SJCRH30 (cell line): ENCODE results near the gene VPS39. TPM values are rescaled to one million over a fixed set of nuclear protein-coding genes. Genes with fewer than 3 reads are reported as not detected.

ENCODE experiments used
- DNase-seq, 2 experiments: peaks; one replicate each; pipeline ENCODE4 v3.0.0-alpha.2; 2015 to 2020
- H3K27ac ChIP-seq: fragments of 250-450 bp; sonication (Bioruptor Pico); 2 replicates; pipeline ENCODE4 v1.5.1; 2020; ENCODE audit warnings: mild to moderate bottlenecking, moderate library complexity
- H3K27me3 ChIP-seq: fragments of 250-450 bp; sonication (Bioruptor Pico); 2 replicates; pipeline ENCODE4 v1.5.1; 2020; ENCODE audit warnings: mild to moderate bottlenecking, moderate library complexity
- H3K36me3 ChIP-seq: fragments of 250-450 bp; sonication (Bioruptor Pico); 2 replicates; pipeline ENCODE4 v1.5.1; 2020; ENCODE audit warnings: mild to moderate bottlenecking, moderate library complexity
- H3K4me1 ChIP-seq: fragments of 250-450 bp; sonication (Bioruptor Pico); 2 replicates; pipeline ENCODE4 v1.5.1; 2020; ENCODE audit warnings: mild to moderate bottlenecking, moderate library complexity
- H3K4me3 ChIP-seq: fragments of 250-450 bp; sonication (Bioruptor Pico); 2 replicates; pipeline ENCODE4 v1.5.1; 2020; ENCODE audit warnings: mild to moderate bottlenecking, moderate library complexity
- H3K9me3 ChIP-seq: fragments of 250-450 bp; sonication (Bioruptor Pico); replicated peaks from 2 replicates; pipeline ENCODE4 v1.5.1; 2020; ENCODE audit warnings: mild to moderate bottlenecking, moderate library complexity
- total RNA-seq: library from RNA; depleted of rRNA; stranded (reverse); fragments of >200 nt; shearing (Covaris generic); gene quantifications from 2 replicates; pipeline ENCODE4 v1.2.3, GENCODE V29; 2014

VPS39 gene
- total RNA-seq, 1 experiment from 2014 or later = 29.3 TPM

GRCh38 chr15:42184736-42185135 lies 23.4 kb downstream of the VPS39 start:
- H3K27ac ChIP-seq = peak overlapping the region; percentile 64
- H3K36me3 ChIP-seq = peaks cover 39% of the 10 kb centered on the region
- peaks cover 16% of the 10 kb centered on the region for H3K4me1 ChIP-seq
- H3K4me3 ChIP-seq = no peak overlapping the region
- no peaks in the 10 kb centered on the region for H3K9me3 ChIP-seq
- H3K27me3 ChIP-seq = no peaks in the 10 kb centered on the region
- DNase-seq = peak; percentile 70 to 79

GRCh38 chr15:42184296-42184695 lies 23.8 kb downstream of the VPS39 start:
- peak; percentile 80 to 82 for DNase-seq
- peaks cover 41% of the 10 kb centered on the region for H3K36me3 ChIP-seq

GRCh38 chr15:42182961-42183360 lies 25.1 kb downstream of the VPS39 start:
- peaks cover 36% of the 10 kb centered on the region for H3K36me3 ChIP-seq
- H3K4me3 ChIP-seq = no peak overlapping the region
- H3K27ac ChIP-seq = no peak overlapping the region
- H3K27me3 ChIP-seq = no peaks in the 10 kb centered on the region
- peaks cover 16% of the 10 kb centered on the region for H3K4me1 ChIP-seq
- no peaks in the 10 kb centered on the region for H3K9me3 ChIP-seq
- no peak for DNase-seq

More at GRCh38 chr15:42184296-42184695, 23.8 kb downstream of the VPS39 start:
- H3K4me3 ChIP-seq = no peak overlapping the region
- H3K4me1 ChIP-seq = peaks cover 16% of the 10 kb centered on the region
- no peaks in the 10 kb centered on the region for H3K9me3 ChIP-seq
- H3K27me3 ChIP-seq = no peaks in the 10 kb centered on the region
- peak overlapping the region; percentile 64 for H3K27ac ChIP-seq

- H3K9me3 ChIP-seq = no peaks in the 10 kb centered on the region
- peaks cover 16% of the 10 kb centered on the region for H3K4me1 ChIP-seq
- H3K4me3 ChIP-seq = no peak overlapping the region
- H3K27me3 ChIP-seq = no peaks in the 10 kb centered on the region
- no peak for DNase-seq
- H3K27ac ChIP-seq = no peak overlapping the region
- peaks cover 40% of the 10 kb centered on the region for H3K36me3 ChIP-seq
These were observed 25.7 kb downstream of the VPS39 start for GRCh38 chr15:42182328-42182886.

GRCh38 chr15:42178056-42178455 lies 30.0 kb downstream of the VPS39 start:
- H3K4me1 ChIP-seq = no peaks in the 10 kb centered on the region; the same call in 1 of the 2 replicates
- H3K27ac ChIP-seq = no peak overlapping the region
- no peaks in the 10 kb centered on the region for H3K27me3 ChIP-seq
- no peak for DNase-seq
- no peaks in the 10 kb centered on the region for H3K9me3 ChIP-seq
- H3K36me3 ChIP-seq = peaks cover 41% of the 10 kb centered on the region
- H3K4me3 ChIP-seq = no peak overlapping the region

DNA sequence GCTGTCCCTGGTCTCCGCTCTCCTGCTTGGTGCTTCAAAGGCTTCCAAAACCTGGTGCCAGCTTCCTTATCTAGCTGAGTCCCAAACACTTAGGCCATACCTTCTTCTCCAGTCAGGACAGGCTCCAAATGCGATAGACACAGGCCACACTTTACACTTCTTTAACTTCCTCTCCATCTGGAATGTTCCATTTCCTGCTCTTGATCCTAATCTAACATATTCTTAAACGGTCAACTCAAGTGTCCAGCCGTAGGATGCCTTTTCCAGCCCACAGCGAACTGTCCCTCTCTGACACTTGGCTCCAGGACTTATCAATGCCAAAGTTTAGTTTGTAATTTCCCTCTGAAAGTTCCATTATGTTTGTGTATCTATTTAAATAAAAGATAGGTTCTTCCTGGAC lies 32.4 kb downstream of the VPS39 start:
- no peaks in the 10 kb centered on the region for H3K9me3 ChIP-seq
- no peak overlapping the region for H3K4me3 ChIP-seq
- peaks cover 36% of the 10 kb centered on the region for H3K36me3 ChIP-seq
- no peak overlapping the region for H3K27ac ChIP-seq
- no peaks in the 10 kb centered on the region for H3K4me1 ChIP-seq
- no peaks in the 10 kb centered on the region for H3K27me3 ChIP-seq
- DNase-seq = no peak

GRCh38 chr15:42172475-42172874 lies 35.6 kb downstream of the VPS39 start:
- Histone ChIP-seq H3K4me3 (no peak overlapping the region), H3K36me3 (peaks cover 35% of the 10 kb centered on the region), H3K4me1 (no peaks in the 10 kb centered on the region), H3K9me3 (no peaks in the 10 kb centered on the region), H3K27me3 (no peaks in the 10 kb centered on the region), H3K27ac (no peak overlapping the region)
- DNase-seq = no peak

DNA sequence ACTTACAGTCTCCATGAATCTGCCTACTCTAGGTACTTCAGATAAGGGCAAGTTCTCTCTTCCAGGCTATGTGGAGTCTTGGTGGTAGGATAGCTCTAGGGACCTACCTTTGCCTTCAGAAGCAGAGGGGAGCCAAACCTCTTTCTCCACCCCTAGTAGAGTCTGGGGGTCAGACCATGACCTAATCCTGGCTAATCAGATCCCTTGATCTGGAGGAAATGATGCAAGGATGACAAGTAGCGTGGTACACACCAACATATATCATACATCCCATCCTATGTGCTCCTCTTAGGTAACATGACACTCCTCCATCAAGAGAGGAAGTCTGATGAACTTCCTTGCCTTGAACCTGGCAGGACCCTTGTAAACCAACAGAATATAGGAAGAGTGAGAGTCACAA lies 36.3 kb downstream of the VPS39 start:
- Histone ChIP-seq H3K36me3 (peaks cover 36% of the 10 kb centered on the region), H3K27ac (no peak overlapping the region), H3K4me3 (no peak overlapping the region), H3K4me1 (no peaks in the 10 kb centered on the region), H3K27me3 (no peaks in the 10 kb centered on the region), H3K9me3 (no peaks in the 10 kb centered on the region)
- DNase-seq = no peak

GRCh38 chr15:42171122-42171521 lies 37.0 kb downstream of the VPS39 start:
- Histone ChIP-seq H3K27me3 (no peaks in the 10 kb centered on the region), H3K36me3 (peaks cover 42% of the 10 kb centered on the region)

GRCh38 chr15:42166225-42166940 lies 41.7 kb downstream of the VPS39 start:
- Histone ChIP-seq H3K4me3 (no peak overlapping the region), H3K36me3 (peaks cover 51% of the 10 kb centered on the region), H3K4me1 (no peaks in the 10 kb centered on the region), H3K27ac (no peak overlapping the region), H3K27me3 (no peaks in the 10 kb centered on the region), H3K9me3 (no peaks in the 10 kb centered on the region)
- no peak for DNase-seq

More at GRCh38 chr15:42171122-42171521, 37.0 kb downstream of the VPS39 start:
- no peak overlapping the region for H3K4me3 ChIP-seq
- no peaks in the 10 kb centered on the region for H3K9me3 ChIP-seq
- no peaks in the 10 kb centered on the region for H3K4me1 ChIP-seq
- H3K27ac ChIP-seq = no peak overlapping the region
- no peak for DNase-seq

GRCh38 chr15:42165106-42165505 lies 43.0 kb downstream of the VPS39 start:
- DNase-seq = no peak
- Histone ChIP-seq H3K27me3 (no peaks in the 10 kb centered on the region), H3K27ac (no peak overlapping the region), H3K9me3 (no peaks in the 10 kb centered on the region), H3K36me3 (peaks cover 53% of the 10 kb centered on the region), H3K4me1 (no peaks in the 10 kb centered on the region), H3K4me3 (no peak overlapping the region)

GRCh38 chr15:42163947-42164550 lies 44.1 kb downstream of the VPS39 start:
- Histone ChIP-seq H3K27me3 (no peaks in the 10 kb centered on the region), H3K36me3 (peaks cover 43% of the 10 kb centered on the region), H3K9me3 (no peaks in the 10 kb centered on the region), H3K4me1 (no peaks in the 10 kb centered on the region), H3K4me3 (no peak overlapping the region), H3K27ac (no peak overlapping the region)
- DNase-seq = no peak

- no peaks in the 10 kb centered on the region for H3K4me1 ChIP-seq
- H3K36me3 ChIP-seq = peaks cover 42% of the 10 kb centered on the region
- H3K9me3 ChIP-seq = no peaks in the 10 kb centered on the region
- no peaks in the 10 kb centered on the region for H3K27me3 ChIP-seq
- no peak overlapping the region for H3K4me3 ChIP-seq
- no peak for DNase-seq
- no peak overlapping the region for H3K27ac ChIP-seq
These were observed 44.8 kb downstream of the VPS39 start for GRCh38 chr15:42163291-42163690.

DNA sequence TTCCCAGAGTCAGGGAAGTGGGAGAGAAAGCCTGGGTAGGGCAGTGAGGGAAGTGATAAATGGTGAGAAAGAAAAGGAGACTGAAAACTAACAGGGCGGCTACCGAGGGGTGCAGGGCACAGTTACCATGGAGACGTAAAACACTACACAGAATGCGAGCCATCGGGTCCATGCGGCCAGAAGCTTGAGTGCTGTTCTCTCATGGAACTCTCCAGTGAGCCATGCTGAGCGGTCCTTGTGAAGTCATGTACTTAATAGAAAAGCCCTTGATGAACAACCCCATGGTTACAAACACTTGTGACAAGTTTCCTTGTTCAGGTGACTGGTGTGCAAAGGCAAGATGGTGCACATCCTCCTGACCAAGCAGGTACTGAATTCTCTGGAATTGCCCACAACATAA lies 48.0 kb downstream of the VPS39 start:
- Histone ChIP-seq H3K4me3 (no peak overlapping the region), H3K9me3 (no peaks in the 10 kb centered on the region), H3K36me3 (peaks cover 21% of the 10 kb centered on the region), H3K4me1 (no peaks in the 10 kb centered on the region), H3K27ac (no peak overlapping the region), H3K27me3 (no peaks in the 10 kb centered on the region)
- DNase-seq = no peak

- H3K4me1 ChIP-seq = no peaks in the 10 kb centered on the region
- H3K4me3 ChIP-seq = no peak overlapping the region
- H3K27me3 ChIP-seq = no peaks in the 10 kb centered on the region
- peaks cover 21% of the 10 kb centered on the region for H3K36me3 ChIP-seq
- H3K9me3 ChIP-seq = no peaks in the 10 kb centered on the region
- DNase-seq = no peak
- H3K27ac ChIP-seq = no peak overlapping the region
These were observed 48.6 kb downstream of the VPS39 start for GRCh38 chr15:42159381-42160015.
